ENCODE measurements around the gene WHRN. TPM values are rescaled to one million over a fixed set of nuclear protein-coding genes. Genes with fewer than 3 reads are reported as not detected.
A peak's percentile ranks its signal among the peaks of the same experiment; 100 is the strongest.

The WHRN gene
- total RNA-seq, 1 donor from 2014 or later, result 6.9 TPM

DNA sequence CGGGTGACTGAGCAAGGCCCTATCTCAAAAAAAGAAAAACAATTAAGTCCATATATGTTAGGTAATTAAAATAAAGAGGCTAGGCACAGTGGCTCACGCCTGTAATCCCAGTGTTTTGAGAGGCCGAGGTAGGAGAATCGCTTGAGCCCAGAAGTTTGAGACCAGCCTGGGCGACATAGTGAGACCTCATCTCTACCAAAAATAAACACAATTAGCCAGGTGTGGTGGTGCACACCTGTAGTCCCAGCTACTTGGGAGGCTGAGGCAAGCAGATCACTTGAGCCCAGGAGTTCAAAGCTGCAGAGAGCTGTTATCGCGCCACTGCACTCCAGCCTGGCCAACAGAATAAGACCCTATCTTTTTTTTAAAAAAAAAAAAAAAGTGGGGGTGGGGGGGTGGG, 12.3 kb downstream of the WHRN start:
- Mint-ChIP-seq H3K9me3 (ENCODE audit: low read depth) (no peaks in the 10 kb centered on the region), H3K27ac (ENCODE audit: unreplicated experiment) (no peak overlapping the region)

DNA sequence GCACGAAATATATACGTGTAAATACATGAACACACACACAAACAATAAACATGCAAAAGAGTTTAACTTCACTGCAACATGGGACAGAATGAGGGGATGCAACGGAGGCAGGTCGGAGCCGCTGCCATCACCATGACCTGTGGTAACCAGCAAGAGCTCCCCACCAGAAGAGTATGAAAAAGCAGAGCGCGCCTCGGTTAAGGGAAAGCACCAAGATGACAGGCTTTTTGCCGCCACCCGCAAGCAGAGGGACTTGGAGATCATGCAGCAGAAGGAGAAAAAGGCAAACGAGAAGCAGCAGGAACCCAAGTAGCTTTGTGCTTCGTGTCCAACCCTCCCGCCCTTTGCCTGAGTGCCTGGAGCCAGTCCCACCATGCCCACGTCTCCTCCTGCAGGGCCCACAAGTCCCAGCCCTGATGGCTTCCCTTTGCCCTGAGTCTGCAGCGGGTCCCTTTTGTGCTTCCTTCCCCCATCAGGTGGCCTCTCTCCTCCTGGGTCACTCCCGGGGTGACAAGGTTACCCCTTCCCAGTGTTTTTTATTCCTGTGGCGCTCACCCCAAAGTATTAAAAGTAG, 13.8 kb downstream of the WHRN start:
- H3K36me3 Mint-ChIP-seq (ENCODE audit: low read depth), result no peaks in the 10 kb centered on the region
- no peaks in the 10 kb centered on the region for H3K9me3 Mint-ChIP-seq (ENCODE audit: low read depth)
- no peak for DNase-seq (ENCODE audit: low spot score)
- TF ChIP-seq, protein P1, sequence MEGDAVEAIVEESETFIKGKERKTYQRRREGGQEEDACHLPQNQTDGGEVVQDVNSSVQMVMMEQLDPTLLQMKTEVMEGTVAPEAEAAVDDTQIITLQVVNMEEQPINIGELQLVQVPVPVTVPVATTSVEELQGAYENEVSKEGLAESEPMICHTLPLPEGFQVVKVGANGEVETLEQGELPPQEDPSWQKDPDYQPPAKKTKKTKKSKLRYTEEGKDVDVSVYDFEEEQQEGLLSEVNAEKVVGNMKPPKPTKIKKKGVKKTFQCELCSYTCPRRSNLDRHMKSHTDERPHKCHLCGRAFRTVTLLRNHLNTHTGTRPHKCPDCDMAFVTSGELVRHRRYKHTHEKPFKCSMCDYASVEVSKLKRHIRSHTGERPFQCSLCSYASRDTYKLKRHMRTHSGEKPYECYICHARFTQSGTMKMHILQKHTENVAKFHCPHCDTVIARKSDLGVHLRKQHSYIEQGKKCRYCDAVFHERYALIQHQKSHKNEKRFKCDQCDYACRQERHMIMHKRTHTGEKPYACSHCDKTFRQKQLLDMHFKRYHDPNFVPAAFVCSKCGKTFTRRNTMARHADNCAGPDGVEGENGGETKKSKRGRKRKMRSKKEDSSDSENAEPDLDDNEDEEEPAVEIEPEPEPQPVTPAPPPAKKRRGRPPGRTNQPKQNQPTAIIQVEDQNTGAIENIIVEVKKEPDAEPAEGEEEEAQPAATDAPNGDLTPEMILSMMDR (IDR thresholded peaks at IDR 0.05), result no peak
- H3K4me1 Mint-ChIP-seq (ENCODE audit: low read depth), result peaks cover 6% of the 10 kb centered on the region
- H3K4me3 Mint-ChIP-seq (ENCODE audit: unreplicated experiment), result no peak overlapping the region
- H3K27me3 Mint-ChIP-seq (ENCODE audit: low read depth), result peaks cover 7% of the 10 kb centered on the region
- no peak overlapping the region for H3K27ac Mint-ChIP-seq (ENCODE audit: unreplicated experiment)

More for the DNA sequence above, 12.3 kb downstream of the WHRN start:
- TF ChIP-seq, protein P1 (IDR thresholded peaks at IDR 0.05), result no peak
- Mint-ChIP-seq H3K27me3 (ENCODE audit: low read depth) (peaks cover 7% of the 10 kb centered on the region), H3K36me3 (ENCODE audit: low read depth) (no peaks in the 10 kb centered on the region), H3K4me1 (ENCODE audit: low read depth) (no peaks in the 10 kb centered on the region), H3K4me3 (ENCODE audit: unreplicated experiment) (no peak overlapping the region)
- no peak for DNase-seq (ENCODE audit: low spot score)

DNA sequence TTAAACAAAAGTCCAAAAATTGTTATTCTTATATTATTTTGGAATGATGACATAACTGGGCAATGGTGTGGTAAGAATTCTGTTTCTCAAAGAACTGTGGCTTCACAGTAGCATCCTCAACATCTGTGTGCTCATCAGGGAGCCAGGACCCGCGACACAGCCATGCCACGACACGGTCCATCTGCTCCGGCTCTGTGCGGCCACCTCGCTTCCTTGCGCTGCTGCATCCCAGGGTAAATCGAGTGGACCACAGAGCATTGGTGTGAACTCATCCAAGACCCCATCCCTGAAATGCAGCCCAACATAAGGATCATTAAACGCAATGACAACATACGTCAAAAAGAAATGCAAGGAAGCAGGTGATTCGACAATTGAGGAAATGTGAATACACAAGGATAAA, 15.3 kb downstream of the WHRN start:
- no peak for DNase-seq (ENCODE audit: low spot score)
- Mint-ChIP-seq H3K36me3 (ENCODE audit: low read depth) (no peaks in the 10 kb centered on the region), H3K4me3 (ENCODE audit: unreplicated experiment) (no peak overlapping the region), H3K9me3 (ENCODE audit: low read depth) (no peaks in the 10 kb centered on the region), H3K27me3 (ENCODE audit: low read depth) (peaks cover 2% of the 10 kb centered on the region), H3K4me1 (ENCODE audit: low read depth) (peaks cover 6% of the 10 kb centered on the region), H3K27ac (ENCODE audit: unreplicated experiment) (no peak overlapping the region)
- TF ChIP-seq, protein P1 (IDR thresholded peaks at IDR 0.05), result no peak

DNA sequence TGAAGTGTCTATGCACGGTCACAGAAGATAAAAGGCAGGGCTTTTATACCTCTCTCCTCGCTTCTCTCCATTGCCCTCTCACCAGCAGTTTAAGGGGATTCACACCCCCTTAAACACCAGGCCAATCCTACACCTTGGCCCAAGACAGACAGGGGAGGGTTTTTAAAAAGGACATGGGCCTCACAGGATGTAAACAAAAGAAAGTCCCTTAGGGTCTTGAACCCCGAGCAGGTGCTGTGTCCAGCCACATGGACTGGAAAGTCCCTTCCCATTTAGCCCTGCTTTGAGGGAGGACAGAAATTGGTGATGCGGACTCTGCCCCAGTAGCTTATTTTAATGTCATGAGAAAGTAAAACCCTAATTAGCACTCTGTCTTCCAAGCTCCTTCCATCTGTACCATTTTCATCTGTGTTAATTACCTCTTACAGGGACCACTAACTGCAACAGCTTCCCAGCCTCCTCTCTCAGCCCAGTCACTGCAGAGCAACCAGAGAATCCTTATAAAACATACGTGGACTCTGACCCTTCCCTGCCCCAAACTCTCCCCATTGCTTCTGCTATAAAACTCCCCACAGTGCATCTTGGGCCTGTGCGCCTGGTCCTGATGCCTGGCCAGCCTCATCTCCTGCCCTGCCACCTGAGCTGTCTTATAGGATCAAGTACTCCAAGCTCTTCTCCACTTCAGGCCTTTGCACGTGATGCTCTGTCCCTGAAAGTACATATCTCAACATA, 16.7 kb downstream of the WHRN start:
- Mint-ChIP-seq H3K27ac (ENCODE audit: unreplicated experiment) (no peak overlapping the region), H3K27me3 (ENCODE audit: low read depth) (no peaks in the 10 kb centered on the region), H3K36me3 (ENCODE audit: low read depth) (no peaks in the 10 kb centered on the region), H3K4me3 (ENCODE audit: unreplicated experiment) (no peak overlapping the region), H3K4me1 (ENCODE audit: low read depth) (peaks cover 6% of the 10 kb centered on the region), H3K9me3 (ENCODE audit: low read depth) (no peaks in the 10 kb centered on the region)
- no peak for DNase-seq (ENCODE audit: low spot score)
- TF ChIP-seq, protein P1 (IDR thresholded peaks at IDR 0.05), result no peak

DNA sequence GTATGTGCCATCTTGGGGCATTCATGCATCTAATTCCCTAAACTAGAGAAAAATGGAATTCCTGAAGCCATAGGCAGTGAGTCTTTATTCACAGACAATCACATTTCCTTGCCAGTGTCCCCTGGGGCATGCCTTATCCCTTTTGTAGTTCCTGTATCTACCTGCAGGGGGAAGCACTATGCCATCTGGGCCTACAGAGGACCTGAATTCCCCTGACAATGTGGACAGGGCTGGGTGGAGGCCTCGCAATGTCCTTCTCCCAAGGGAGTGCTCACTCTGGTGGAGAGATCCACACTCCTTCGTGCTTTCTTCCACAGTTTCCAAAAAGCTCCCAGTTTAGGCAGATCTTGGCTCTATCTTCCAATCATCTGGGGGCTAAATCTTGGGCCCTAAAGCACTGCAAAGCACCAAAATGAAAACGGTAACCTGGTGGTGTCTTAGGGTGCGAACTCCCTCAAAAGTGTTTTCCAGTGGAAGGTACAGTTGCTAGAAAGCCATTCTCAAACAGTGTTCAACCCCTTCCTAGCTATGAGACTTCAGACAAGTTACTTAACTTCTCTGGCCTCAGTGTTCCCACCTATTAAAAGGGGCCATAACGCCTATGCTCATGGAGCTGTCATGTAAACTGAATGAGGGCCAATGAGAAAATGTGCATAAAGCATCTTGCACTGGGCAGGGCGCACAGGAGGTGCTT, 17.5 kb downstream of the WHRN start:
- Mint-ChIP-seq H3K36me3 (ENCODE audit: low read depth) (no peaks in the 10 kb centered on the region), H3K4me1 (ENCODE audit: low read depth) (peaks cover 6% of the 10 kb centered on the region), H3K27ac (ENCODE audit: unreplicated experiment) (no peak overlapping the region), H3K27me3 (ENCODE audit: low read depth) (no peaks in the 10 kb centered on the region), H3K9me3 (ENCODE audit: low read depth) (no peaks in the 10 kb centered on the region), H3K4me3 (ENCODE audit: unreplicated experiment) (no peak overlapping the region)
- DNase-seq (ENCODE audit: low spot score), result no peak
- TF ChIP-seq, protein P1 (IDR thresholded peaks at IDR 0.05), result peak; percentile 86
